SK-N-SH (cell line): ENCODE measurements around the gene RNFT2. TPM values are rescaled to one million over a fixed set of nuclear protein-coding genes. Genes with fewer than 3 reads are reported as not detected.

ENCODE experiments used
- CTCF ChIA-PET: fragments of 300-600, 350-600 bp; formaldehyde crosslinking; extraction: SDS; loops from one replicate; lab custom pipeline; 2021; lab: Yijun Ruan, JAX
- POLR2A ChIA-PET: fragments of 350-600 bp; sonication (Branson Sonifier 250); formaldehyde crosslinking; extraction: SDS; loops from one replicate; lab custom pipeline; 2020; ENCODE audit warnings: antibody characterized with exemption, inconsistent platforms; lab: Yijun Ruan, JAX
- DNase-seq: peaks from one replicate; pipeline ENCODE4 v3.0.0; 2012
- H2AFZ ChIP-seq: fragments of 200-600 bp; sonication (generic); 2 replicates; pipeline ENCODE4 v1.8.1; 2016; ENCODE audit warnings: antibody characterized with exemption, mild to moderate bottlenecking, low read depth
- H3F3A ChIP-seq: fragments of 200-600 bp; sonication (generic); replicated peaks from 2 replicates; pipeline ENCODE3; 2016; ENCODE audit warnings: antibody characterized with exemption, mild to moderate bottlenecking; ENCODE audit not compliant: insufficient read depth
- H3K27ac ChIP-seq, 2 experiments: fragments of 200-500 bp in 1 of 2; fragments of 200-600 bp in 1 of 2; sonication (Bioruptor generic) in 1 of 2; sonication (generic), shearing (Covaris generic) in 1 of 2; 2 replicates each; pipeline versions ENCODE4 v1.5.1 to v1.6.1; 2014 to 2016; ENCODE audit warnings: low read depth in 2 of 2, inconsistent platforms in 1 of 2, low read length in 1 of 2, mild to moderate bottlenecking in 1 of 2, mixed read lengths in 1 of 2
- H3K27me3 ChIP-seq: fragments of 200-600 bp; sonication (generic), shearing (Covaris generic); 2 replicates; pipeline ENCODE4 v1.6.1; 2016; ENCODE audit warnings: mixed run types; ENCODE audit not compliant: insufficient read depth
- H3K36me3 ChIP-seq, 2 experiments: fragments of 200-500 bp in 1 of 2; fragments of 200-600 bp in 1 of 2; sonication (Bioruptor generic) in 1 of 2; sonication (generic) in 1 of 2; replicated peaks in 1 of 2; 2 replicates each; pipeline versions ENCODE3 to v1.5.1; 2014 to 2016; ENCODE audit warnings: low read length in 1 of 2, mild to moderate bottlenecking in 1 of 2; ENCODE audit not compliant: insufficient read depth in 2 of 2, control insufficient read depth in 1 of 2
- H3K4me1 ChIP-seq, 2 experiments: fragments of 200-500 bp in 1 of 2; fragments of 200-600 bp in 1 of 2; sonication (Bioruptor generic) in 1 of 2; sonication (generic), shearing (Covaris generic) in 1 of 2; 2 replicates each; pipeline versions ENCODE4 v1.5.1 to v1.6.1; 2014 to 2016; ENCODE audit warnings: low read depth in 1 of 2, low read length in 1 of 2, mixed run types in 1 of 2; ENCODE audit not compliant: insufficient read depth in 2 of 2, control insufficient read depth in 1 of 2
- H3K4me2 ChIP-seq: fragments of 200-600 bp; sonication (generic), shearing (Covaris generic); 2 replicates; pipeline ENCODE4 v1.6.1; 2017; ENCODE audit warnings: mixed run types
- H3K4me3 ChIP-seq, 2 experiments: fragments of 200-500 bp in 1 of 2; fragments of 200-600 bp in 1 of 2; sonication (Bioruptor generic) in 1 of 2; sonication (generic), shearing (Covaris generic) in 1 of 2; 2 replicates each; pipeline versions ENCODE4 v1.5.1 to v1.8.1; 2014 to 2016; ENCODE audit warnings: low read depth in 2 of 2, inconsistent platforms in 1 of 2, low read length in 1 of 2, mild to moderate bottlenecking in 1 of 2, mixed read lengths in 1 of 2, moderate library complexity in 1 of 2
- H3K79me2 ChIP-seq: fragments of 200-600 bp; sonication (generic); 2 replicates; pipeline ENCODE4 v1.8.1; 2017; ENCODE audit warnings: mild to moderate bottlenecking; ENCODE audit not compliant: insufficient read depth
- H3K9ac ChIP-seq: fragments of 200-600 bp; sonication (generic); 2 replicates; pipeline ENCODE4 v1.6.1; 2017; ENCODE audit warnings: mixed run types
- H3K9me2 ChIP-seq: fragments of 200-600 bp; sonication (generic); 2 replicates; pipeline ENCODE4 v1.6.1; 2017; ENCODE audit warnings: mixed run types
- H3K9me3 ChIP-seq: fragments of 200-600 bp; sonication (generic); 2 replicates; pipeline ENCODE4 v1.6.1; 2017; ENCODE audit warnings: mixed run types, mild to moderate bottlenecking, moderate library complexity
- H4K20me1 ChIP-seq: fragments of 200-600 bp; sonication (generic); 2 replicates; pipeline ENCODE4 v1.6.1; 2017; ENCODE audit warnings: mild to moderate bottlenecking, mixed run types; ENCODE audit not compliant: insufficient read depth
- ELF1 ChIP-seq: IDR thresholded peaks from 2 replicates; pipeline ENCODE4 v1.4.0; 2012
- FOSL2 ChIP-seq: IDR thresholded peaks from 2 replicates; pipeline ENCODE4 v1.4.0; 2012; ENCODE audit warnings: low read depth, mild to moderate bottlenecking, moderate library complexity, borderline replicate concordance
- FOXJ3 ChIP-seq: sonication (generic); formaldehyde crosslinking; IDR thresholded peaks from 2 replicates; pipeline ENCODE4 v1.5.1; 2020; ENCODE audit warnings: mild to moderate bottlenecking, missing genetic modification reagents
- GABPA ChIP-seq: IDR thresholded peaks from 2 replicates; pipeline ENCODE4 v1.4.0; 2012; ENCODE audit warnings: low read depth, mild to moderate bottlenecking
- JUND ChIP-seq: IDR thresholded peaks from 2 replicates; pipeline ENCODE4 v1.4.0; 2012
- MEF2A ChIP-seq: IDR thresholded peaks from 2 replicates; pipeline ENCODE4 v1.4.0; 2012; ENCODE audit warnings: low read depth, borderline replicate concordance
- NFIC ChIP-seq: IDR thresholded peaks from 2 replicates; pipeline ENCODE4 v1.4.0; 2012; ENCODE audit warnings: borderline replicate concordance
- NRF1 ChIP-seq: IDR thresholded peaks from 2 replicates; pipeline ENCODE4 v1.6.1; 2012; ENCODE audit warnings: low read depth, mild to moderate bottlenecking, low read length
- RFX5 ChIP-seq: IDR thresholded peaks from 2 replicates; pipeline ENCODE4 v1.6.1; 2012; ENCODE audit warnings: mild to moderate bottlenecking, improper control_type of control experiment, low read length
- SIN3A ChIP-seq: IDR thresholded peaks from 2 replicates; pipeline ENCODE4 v1.6.1; 2012; ENCODE audit warnings: low read depth, mild to moderate bottlenecking, low read length, moderate library complexity, borderline replicate concordance
- WGBS: methylation state at CpG from one replicate; pipeline ENCODE4 v1.1.6; 2017; ENCODE audit warnings: low lambda C conversion rate; 5-methylcytosine and 5-hydroxymethylcytosine counted together
- polyA plus RNA-seq, 3 experiments: library from polyadenylated mRNA; depleted of rRNA; stranded (reverse); fragments of >200 nt; gene quantifications; 2 replicates each; pipeline ENCODE4 v1.2.3, GENCODE V29; 2012
- TF ChIP-seq, protein P1 (sequence below): IDR thresholded peaks from 2 replicates; pipeline ENCODE4 v1.4.0; 2012; ENCODE audit warnings: low read depth, borderline replicate concordance
- TF ChIP-seq, protein P2 (sequence below): fragments of 150-350 bp; IDR thresholded peaks from 2 replicates; pipeline ENCODE4 v1.6.1; 2017; ENCODE audit warnings: antibody characterized with exemption, low read length, low read depth, borderline replicate concordance
- TF ChIP-seq, protein P3 (sequence below): fragments of 150-350 bp; IDR thresholded peaks from 2 replicates; pipeline ENCODE4 v1.6.1; 2016; ENCODE audit warnings: mild to moderate bottlenecking, low read depth, low read length
- TF ChIP-seq, protein P4 (sequence below): IDR thresholded peaks from 2 replicates; pipeline ENCODE4 v1.4.0; 2012; ENCODE audit warnings: low read depth

RNFT2 gene
- polyA plus RNA-seq, 1 of the 3 experiments (the other 2 are of a cell fraction) = 3.8 TPM

DNA sequence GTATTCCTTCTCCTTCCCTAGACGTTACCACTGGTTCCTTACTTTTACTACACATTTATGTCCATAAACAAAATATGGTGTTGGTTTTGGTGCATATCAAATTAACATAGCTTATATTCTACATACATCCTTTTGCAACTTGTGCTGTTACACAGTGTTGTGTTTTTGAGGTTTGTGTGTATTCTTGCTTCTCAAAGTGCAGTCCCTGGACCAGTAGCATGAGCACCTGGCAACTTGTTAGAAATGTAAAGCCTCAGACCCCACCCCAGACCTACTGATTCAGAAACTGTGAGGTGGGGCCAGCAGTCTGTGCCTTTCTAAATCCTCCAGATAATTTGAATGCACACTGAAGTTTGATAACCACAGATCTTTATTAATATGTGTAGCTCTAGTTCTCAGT is 65.9 kb downstream of the RNFT2 start (continued):
- TF ChIP-seq, protein P1, sequence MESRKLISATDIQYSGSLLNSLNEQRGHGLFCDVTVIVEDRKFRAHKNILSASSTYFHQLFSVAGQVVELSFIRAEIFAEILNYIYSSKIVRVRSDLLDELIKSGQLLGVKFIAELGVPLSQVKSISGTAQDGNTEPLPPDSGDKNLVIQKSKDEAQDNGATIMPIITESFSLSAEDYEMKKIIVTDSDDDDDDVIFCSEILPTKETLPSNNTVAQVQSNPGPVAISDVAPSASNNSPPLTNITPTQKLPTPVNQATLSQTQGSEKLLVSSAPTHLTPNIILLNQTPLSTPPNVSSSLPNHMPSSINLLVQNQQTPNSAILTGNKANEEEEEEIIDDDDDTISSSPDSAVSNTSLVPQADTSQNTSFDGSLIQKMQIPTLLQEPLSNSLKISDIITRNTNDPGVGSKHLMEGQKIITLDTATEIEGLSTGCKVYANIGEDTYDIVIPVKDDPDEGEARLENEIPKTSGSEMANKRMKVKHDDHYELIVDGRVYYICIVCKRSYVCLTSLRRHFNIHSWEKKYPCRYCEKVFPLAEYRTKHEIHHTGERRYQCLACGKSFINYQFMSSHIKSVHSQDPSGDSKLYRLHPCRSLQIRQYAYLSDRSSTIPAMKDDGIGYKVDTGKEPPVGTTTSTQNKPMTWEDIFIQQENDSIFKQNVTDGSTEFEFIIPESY = no peak
- no peak for TF ChIP-seq NFIC

DNA sequence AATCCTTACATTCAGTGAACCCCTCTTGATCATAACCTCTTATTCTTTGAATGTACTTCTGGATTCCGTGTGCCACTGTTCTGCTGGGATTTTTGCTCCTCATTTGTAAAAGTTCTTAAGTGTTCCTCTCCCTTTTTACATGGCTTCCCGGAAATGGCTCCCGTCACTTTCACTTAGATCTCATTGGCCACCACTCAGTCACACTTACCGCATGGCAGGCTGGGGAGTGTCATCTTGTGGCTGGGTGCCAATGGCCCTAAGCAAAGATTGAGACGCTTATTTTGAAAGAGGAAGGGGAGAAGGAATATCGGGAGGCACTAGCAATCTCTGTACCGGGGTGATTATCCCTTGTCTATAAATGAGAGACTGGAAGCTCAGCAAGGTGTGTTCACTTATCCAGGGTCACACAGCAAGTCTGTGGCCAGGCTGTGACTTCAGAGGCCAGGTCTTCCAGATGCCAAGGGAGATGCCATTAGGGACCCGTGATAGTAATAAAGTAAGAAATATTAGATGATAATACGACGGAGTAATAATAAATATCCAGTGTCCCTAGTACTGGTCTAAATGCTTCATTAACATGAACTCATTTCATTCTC is 68.8 kb downstream of the RNFT2 start:
- Histone ChIP-seq H3K4me3 (no peak overlapping the region), H3K9ac (no peak overlapping the region), H3K27me3 (no peaks in the 10 kb centered on the region), H2AFZ (no peak overlapping the region), H3K4me2 (no peak overlapping the region), H3K27ac (no peak overlapping the region), H3F3A (no peaks in the 10 kb centered on the region), H3K36me3 (no peaks in the 10 kb centered on the region), H3K9me3 (no peaks in the 10 kb centered on the region), H3K79me2 (no peaks in the 10 kb centered on the region), H3K9me2 (no peaks in the 10 kb centered on the region), H4K20me1 (no peaks in the 10 kb centered on the region), H3K4me1 (no peaks in the 10 kb centered on the region)
- CTCF ChIA-PET = interaction anchor here (2.1 kb wide), 1 partner anchor 11 kb away, joined by 4 read pairs; no protein-coding TSS in a partner anchor
- WGBS = 95% methylated on average over 10 of the region's 10 CpGs
- POLR2A ChIA-PET = no interaction called here
- no peak for TF ChIP-seq GABPA
- no peak for TF ChIP-seq FOXJ3
- TF ChIP-seq MEF2A = no peak
- TF ChIP-seq SIN3A = no peak
- TF ChIP-seq JUND = no peak
- TF ChIP-seq ELF1 = no peak
- TF ChIP-seq, protein P2, sequence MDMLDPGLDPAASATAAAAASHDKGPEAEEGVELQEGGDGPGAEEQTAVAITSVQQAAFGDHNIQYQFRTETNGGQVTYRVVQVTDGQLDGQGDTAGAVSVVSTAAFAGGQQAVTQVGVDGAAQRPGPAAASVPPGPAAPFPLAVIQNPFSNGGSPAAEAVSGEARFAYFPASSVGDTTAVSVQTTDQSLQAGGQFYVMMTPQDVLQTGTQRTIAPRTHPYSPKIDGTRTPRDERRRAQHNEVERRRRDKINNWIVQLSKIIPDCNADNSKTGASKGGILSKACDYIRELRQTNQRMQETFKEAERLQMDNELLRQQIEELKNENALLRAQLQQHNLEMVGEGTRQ = no peak
- no peak for TF ChIP-seq FOSL2
- TF ChIP-seq, protein P1 = no peak
- no peak for TF ChIP-seq RFX5
- no peak for TF ChIP-seq NFIC
- TF ChIP-seq, protein P3, sequence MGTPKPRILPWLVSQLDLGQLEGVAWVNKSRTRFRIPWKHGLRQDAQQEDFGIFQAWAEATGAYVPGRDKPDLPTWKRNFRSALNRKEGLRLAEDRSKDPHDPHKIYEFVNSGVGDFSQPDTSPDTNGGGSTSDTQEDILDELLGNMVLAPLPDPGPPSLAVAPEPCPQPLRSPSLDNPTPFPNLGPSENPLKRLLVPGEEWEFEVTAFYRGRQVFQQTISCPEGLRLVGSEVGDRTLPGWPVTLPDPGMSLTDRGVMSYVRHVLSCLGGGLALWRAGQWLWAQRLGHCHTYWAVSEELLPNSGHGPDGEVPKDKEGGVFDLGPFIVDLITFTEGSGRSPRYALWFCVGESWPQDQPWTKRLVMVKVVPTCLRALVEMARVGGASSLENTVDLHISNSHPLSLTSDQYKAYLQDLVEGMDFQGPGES = no peak
- TF ChIP-seq, protein P4, sequence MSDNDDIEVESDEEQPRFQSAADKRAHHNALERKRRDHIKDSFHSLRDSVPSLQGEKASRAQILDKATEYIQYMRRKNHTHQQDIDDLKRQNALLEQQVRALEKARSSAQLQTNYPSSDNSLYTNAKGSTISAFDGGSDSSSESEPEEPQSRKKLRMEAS = no peak
- TF ChIP-seq NRF1 = no peak
- DNase-seq = no peak
